Ishikawa (cell line): Measurements from ENCODE around the gene KRT15.

Experiments
- CEBPB ChIP-seq: IDR thresholded peaks from 2 replicates; pipeline ENCODE4 v1.6.1; 2012
- CREB1 ChIP-seq: IDR thresholded peaks from 2 replicates; pipeline ENCODE4 v1.6.1; 2012; ENCODE audit warnings: low read depth
- EGR1 ChIP-seq: IDR thresholded peaks from 2 replicates; pipeline ENCODE4 v1.6.1; 2012
- EP300 ChIP-seq: IDR thresholded peaks from 2 replicates; pipeline ENCODE4 v1.6.1; 2012; ENCODE audit warnings: borderline replicate concordance
- FOXM1 ChIP-seq: IDR thresholded peaks from 2 replicates; pipeline ENCODE4 v1.6.1; 2012; ENCODE audit warnings: low read depth, borderline replicate concordance
- MAX ChIP-seq: IDR thresholded peaks from 2 replicates; pipeline ENCODE4 v1.6.1; 2012
- NFIC ChIP-seq: IDR thresholded peaks from 2 replicates; pipeline ENCODE4 v1.6.1; 2012
- RAD21 ChIP-seq: IDR thresholded peaks from 2 replicates; pipeline ENCODE4 v1.6.1; 2012; ENCODE audit warnings: low read depth
- REST ChIP-seq: IDR thresholded peaks from 2 replicates; pipeline ENCODE4 v1.6.1; 2012; ENCODE audit warnings: low read depth, mild to moderate bottlenecking
- TAF1 ChIP-seq: IDR thresholded peaks from 2 replicates; pipeline ENCODE4 v1.6.1; 2012; ENCODE audit warnings: low read depth, mild to moderate bottlenecking
- TCF12 ChIP-seq: IDR thresholded peaks from 2 replicates; pipeline ENCODE4 v1.6.1; 2012; ENCODE audit warnings: low read depth
- TEAD4 ChIP-seq: IDR thresholded peaks from 2 replicates; pipeline ENCODE4 v1.6.1; 2012
- USF1 ChIP-seq: IDR thresholded peaks from 2 replicates; pipeline ENCODE4 v1.6.1; 2012
- YY1 ChIP-seq: IDR thresholded peaks from 2 replicates; pipeline ENCODE4 v1.6.1; 2012; ENCODE audit warnings: low read depth
- ZBTB7A ChIP-seq: IDR thresholded peaks from 2 replicates; pipeline ENCODE4 v1.6.1; 2012; ENCODE audit warnings: low read depth

KRT15 gene

GRCh38 chr17:41480581-41480980 is 38.1 kb downstream of the KRT15 start:
- TF ChIP-seq TCF12 (no peak), REST (no peak), CEBPB (no peak), CREB1 (no peak), MAX (no peak), TAF1 (no peak), YY1 (no peak), RAD21 (no peak), ZBTB7A (no peak), EP300 (no peak), EGR1 (no peak), FOXM1 (no peak), TEAD4 (no peak), NFIC (no peak), USF1 (no peak)

GRCh38 chr17:41480136-41480535 is 38.6 kb downstream of the KRT15 start:
- TF ChIP-seq TCF12 (no peak), FOXM1 (no peak), NFIC (no peak), TEAD4 (no peak), USF1 (no peak), RAD21 (no peak), ZBTB7A (no peak), TAF1 (no peak), CEBPB (no peak), EGR1 (no peak), REST (no peak), EP300 (no peak), YY1 (no peak), CREB1 (no peak), MAX (no peak)

- no peak for TF ChIP-seq FOXM1
- no peak for TF ChIP-seq TEAD4
- peak; percentile 21; the same call in 1 of the 2 replicates for TF ChIP-seq RAD21
- no peak for TF ChIP-seq TCF12
These were observed 40.5 kb downstream of the KRT15 start for GRCh38 chr17:41478237-41478636.

- TF ChIP-seq EGR1 (no peak), TEAD4 (no peak), MAX (no peak), YY1 (no peak), CREB1 (no peak)
These were observed 41.5 kb downstream of the KRT15 start for GRCh38 chr17:41476866-41477815.

- TF ChIP-seq RAD21, result no peak
- TF ChIP-seq NFIC, result no peak
- TF ChIP-seq YY1, result no peak
- TF ChIP-seq MAX, result no peak
- TF ChIP-seq EP300, result no peak
- no peak for TF ChIP-seq REST
- no peak for TF ChIP-seq CEBPB
- no peak for TF ChIP-seq FOXM1
- TF ChIP-seq EGR1, result no peak
- no peak for TF ChIP-seq CREB1
- no peak for TF ChIP-seq USF1
These were observed 43.3 kb downstream of the KRT15 start for GRCh38 chr17:41475421-41475820.
